Measurements from ENCODE around the gene CHRNB2.

DNA sequence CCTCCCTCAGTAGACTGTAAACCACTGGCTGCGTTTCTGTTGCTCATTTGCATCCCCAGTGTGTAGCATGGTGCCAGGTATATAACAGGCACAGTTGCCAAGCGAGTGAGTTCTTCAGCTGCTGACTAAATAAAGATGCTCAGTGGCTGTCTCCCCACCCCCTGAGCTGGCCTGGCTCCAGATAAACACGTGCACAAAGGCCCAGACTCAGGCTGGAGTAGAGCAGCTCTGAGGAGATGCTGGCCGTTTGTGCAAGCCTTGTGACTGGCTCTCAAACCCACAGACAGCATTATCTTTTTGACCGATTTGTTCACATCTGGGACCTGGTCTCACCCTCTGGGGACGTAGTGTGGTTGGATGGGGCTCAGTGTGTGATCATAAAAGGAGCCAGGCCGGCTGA is 7.1 kb downstream of the CHRNB2 start:
- TF ChIP-seq POLR2A (IDR thresholded peaks at IDR 0.05; ENCODE audit: low read depth, low read length) (no peak), POLR2AphosphoS5 (IDR thresholded peaks at IDR 0.05; ENCODE audit: low read depth, low read length) (no peak)
